C4-2B (cell line): ENCODE results near the gene CSMD2.

Experiments
- CTCF ChIP-seq: fragments of 450-650 bp; conservative IDR thresholded peaks from 2 replicates; pipeline ENCODE4 v1.5.1; 2017; ENCODE audit warnings: mild to moderate bottlenecking
- ZFX ChIP-seq: fragments of 450-650 bp; IDR thresholded peaks from 2 replicates; pipeline ENCODE4 v1.6.1; 2017

DNA sequence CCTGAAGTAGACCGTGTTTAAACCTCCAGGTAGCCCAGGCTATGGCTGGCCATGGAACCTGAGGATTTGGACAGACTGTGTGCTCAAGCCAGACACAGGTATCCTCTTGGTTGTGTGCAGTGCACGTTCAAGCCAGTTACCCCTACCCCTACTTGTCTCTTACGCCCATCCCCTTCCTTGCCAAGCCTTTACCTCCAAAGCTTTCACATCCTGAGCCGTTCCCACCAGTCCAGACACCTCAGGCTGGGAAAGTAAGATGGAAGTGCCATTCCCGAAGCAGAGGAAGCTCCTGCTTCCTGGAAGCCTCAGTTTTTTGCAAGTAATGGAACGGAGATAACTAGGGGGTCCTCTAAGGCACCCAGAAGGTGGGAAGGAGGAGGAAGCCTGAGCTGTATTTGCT, 342.6 kb downstream of the CSMD2 start:
- TF ChIP-seq CTCF = no peak
- TF ChIP-seq ZFX = no peak
